ENCODE data around the gene CHERP. TPM values are rescaled to one million over a fixed set of nuclear protein-coding genes. Genes with fewer than 3 reads are reported as not detected.
"Not testable (repeated sequence)": the region's sequence is repeated elsewhere in the genome, so short reads cannot be mapped to it uniquely, and the experiment has no call there.

Gene CHERP
- total RNA-seq, 1 donor from 2014 or later, result 92.0 TPM

GRCh38 chr19:16551902-16552301, 9.7 kb upstream of the CHERP start:
- DNase-seq (ENCODE audit: low spot score); H3K27ac Mint-ChIP-seq; intact Hi-C loops (cut with micrococcal nuclease); H3K9me3 Mint-ChIP-seq; H3K4me3 Mint-ChIP-seq; H3K4me1 Mint-ChIP-seq (ENCODE audit: low read depth); H3K27me3 Mint-ChIP-seq (ENCODE audit: insufficient read depth): not testable (repeated sequence)
- H3K36me3 Mint-ChIP-seq (ENCODE audit: low read depth), result peaks cover 22% of the 10 kb centered on the region

GRCh38 chr19:16548956-16549355, 6.7 kb upstream of the CHERP start:
- no peaks in the 10 kb centered on the region for H3K27me3 Mint-ChIP-seq (ENCODE audit: insufficient read depth)
- intact Hi-C loops (cut with micrococcal nuclease), result no loop called here
- no peak overlapping the region for H3K27ac Mint-ChIP-seq
- DNase-seq (ENCODE audit: low spot score), result no peak
- peaks cover 18% of the 10 kb centered on the region for H3K36me3 Mint-ChIP-seq (ENCODE audit: low read depth)
- H3K4me1 Mint-ChIP-seq (ENCODE audit: low read depth), result peaks cover 16% of the 10 kb centered on the region
- H3K9me3 Mint-ChIP-seq, result no peaks in the 10 kb centered on the region
- H3K4me3 Mint-ChIP-seq, result no peak overlapping the region

- Mint-ChIP-seq H3K4me3 (peak overlapping the region; percentile 41), H3K27ac (no peak overlapping the region), H3K9me3 (no peaks in the 10 kb centered on the region), H3K4me1 (ENCODE audit: low read depth) (peaks cover 28% of the 10 kb centered on the region), H3K36me3 (ENCODE audit: low read depth) (peaks cover 17% of the 10 kb centered on the region), H3K27me3 (ENCODE audit: insufficient read depth) (no peaks in the 10 kb centered on the region)
- intact Hi-C loops (cut with micrococcal nuclease), result loop anchor here (5.0 kb wide), 2 partner anchors 347 to 1417 kb away; partner anchors contain the start of gene AP1M1
- no peak for DNase-seq (ENCODE audit: low spot score)
Observed at GRCh38 chr19:16544473-16545231, 2.4 kb upstream of the CHERP start.

GRCh38 chr19:16543734-16544133, 1.5 kb upstream of the CHERP start:
- Mint-ChIP-seq H3K36me3 (ENCODE audit: low read depth) (peaks cover 24% of the 10 kb centered on the region), H3K27ac (peak overlapping the region; percentile 44), H3K4me3 (peak overlapping the region; percentile 95), H3K4me1 (ENCODE audit: low read depth) (peaks cover 28% of the 10 kb centered on the region)
- not testable (repeated sequence) for DNase-seq (ENCODE audit: low spot score); H3K9me3 Mint-ChIP-seq; H3K27me3 Mint-ChIP-seq (ENCODE audit: insufficient read depth)
- intact Hi-C loops (cut with micrococcal nuclease), result loop anchor here (5.0 kb wide), 2 partner anchors 346 to 1416 kb away; partner anchors contain the start of gene AP1M1

- intact Hi-C loops (cut with micrococcal nuclease), result loop anchor here (1.0 to 5.0 kb wide), 10 partner anchors 29 to 1416 kb away; partner anchors contain the start of genes AP1M1, C19orf44, CALR3 and MED26
- no peaks in the 10 kb centered on the region for H3K9me3 Mint-ChIP-seq
- H3K27ac Mint-ChIP-seq, result peak overlapping the region; percentile 94
- H3K27me3 Mint-ChIP-seq (ENCODE audit: insufficient read depth), result no peaks in the 10 kb centered on the region
- no peak for DNase-seq (ENCODE audit: low spot score)
- peaks cover 30% of the 10 kb centered on the region for H3K36me3 Mint-ChIP-seq (ENCODE audit: low read depth)
- H3K4me1 Mint-ChIP-seq (ENCODE audit: low read depth), result peaks cover 32% of the 10 kb centered on the region
- peak overlapping the region; percentile 95 for H3K4me3 Mint-ChIP-seq
Observed at GRCh38 chr19:16542910-16543472, 754 bp upstream of the CHERP start.

- peaks cover 33% of the 10 kb centered on the region for H3K36me3 Mint-ChIP-seq (ENCODE audit: low read depth)
- no peaks in the 10 kb centered on the region for H3K27me3 Mint-ChIP-seq (ENCODE audit: insufficient read depth)
- H3K4me1 Mint-ChIP-seq (ENCODE audit: low read depth), result peaks cover 40% of the 10 kb centered on the region
- H3K4me3 Mint-ChIP-seq, result peak overlapping the region; percentile 95
- intact Hi-C loops (cut with micrococcal nuclease), result loop anchor here (1.0 to 5.0 kb wide), 10 partner anchors 31 to 1414 kb away; partner anchors contain the start of genes AP1M1, C19orf44, CALR3 and MED26
- no peaks in the 10 kb centered on the region for H3K9me3 Mint-ChIP-seq
- no peak for DNase-seq (ENCODE audit: low spot score)
- peak overlapping the region; percentile 32 for H3K27ac Mint-ChIP-seq
Observed at GRCh38 chr19:16541526-16542044, 652 bp downstream of the CHERP start.

- H3K27me3 Mint-ChIP-seq (ENCODE audit: insufficient read depth), result no peaks in the 10 kb centered on the region
- peaks cover 38% of the 10 kb centered on the region for H3K36me3 Mint-ChIP-seq (ENCODE audit: low read depth)
- peak overlapping the region; percentile 95 for H3K4me3 Mint-ChIP-seq
- DNase-seq (ENCODE audit: low spot score), result no peak
- peaks cover 40% of the 10 kb centered on the region for H3K4me1 Mint-ChIP-seq (ENCODE audit: low read depth)
- intact Hi-C loops (cut with micrococcal nuclease), result loop anchor here (5.0 kb wide), 2 partner anchors 344 to 1414 kb away; partner anchors contain the start of gene AP1M1
- peak overlapping the region; percentile 32 for H3K27ac Mint-ChIP-seq
- no peaks in the 10 kb centered on the region for H3K9me3 Mint-ChIP-seq
Observed at GRCh38 chr19:16540948-16541347, 1.3 kb downstream of the CHERP start.

GRCh38 chr19:16537111-16537510, 5.1 kb downstream of the CHERP start:
- Mint-ChIP-seq H3K9me3 (no peaks in the 10 kb centered on the region), H3K27me3 (ENCODE audit: insufficient read depth) (no peaks in the 10 kb centered on the region), H3K27ac (no peak overlapping the region), H3K4me3 (no peak overlapping the region), H3K36me3 (ENCODE audit: low read depth) (peaks cover 39% of the 10 kb centered on the region), H3K4me1 (ENCODE audit: low read depth) (peaks cover 20% of the 10 kb centered on the region)
- no peak for DNase-seq (ENCODE audit: low spot score)
- intact Hi-C loops (cut with micrococcal nuclease), result no loop called here

GRCh38 chr19:16536130-16536529, 6.1 kb downstream of the CHERP start:
- intact Hi-C loops (cut with micrococcal nuclease), result no loop called here
- H3K9me3 Mint-ChIP-seq, result no peaks in the 10 kb centered on the region
- no peak overlapping the region for H3K4me3 Mint-ChIP-seq
- peaks cover 39% of the 10 kb centered on the region for H3K36me3 Mint-ChIP-seq (ENCODE audit: low read depth)
- H3K27me3 Mint-ChIP-seq (ENCODE audit: insufficient read depth), result no peaks in the 10 kb centered on the region
- peaks cover 14% of the 10 kb centered on the region for H3K4me1 Mint-ChIP-seq (ENCODE audit: low read depth)
- no peak overlapping the region for H3K27ac Mint-ChIP-seq
- DNase-seq (ENCODE audit: low spot score), result no peak

- H3K27me3 Mint-ChIP-seq (ENCODE audit: insufficient read depth), result no peaks in the 10 kb centered on the region
- intact Hi-C loops (cut with micrococcal nuclease), result no loop called here
- H3K9me3 Mint-ChIP-seq, result no peaks in the 10 kb centered on the region
- H3K4me3 Mint-ChIP-seq, result no peak overlapping the region
- H3K4me1 Mint-ChIP-seq (ENCODE audit: low read depth), result peaks cover 12% of the 10 kb centered on the region
- no peak overlapping the region for H3K27ac Mint-ChIP-seq
- DNase-seq (ENCODE audit: low spot score), result no peak
- peaks cover 38% of the 10 kb centered on the region for H3K36me3 Mint-ChIP-seq (ENCODE audit: low read depth)
Observed at GRCh38 chr19:16535381-16535780, 6.9 kb downstream of the CHERP start.

- H3K36me3 Mint-ChIP-seq (ENCODE audit: low read depth), result peaks cover 34% of the 10 kb centered on the region
- no peak overlapping the region for H3K27ac Mint-ChIP-seq
- no peaks in the 10 kb centered on the region for H3K9me3 Mint-ChIP-seq
- DNase-seq (ENCODE audit: low spot score), result no peak
- no peaks in the 10 kb centered on the region for H3K27me3 Mint-ChIP-seq (ENCODE audit: insufficient read depth)
- no peak overlapping the region for H3K4me3 Mint-ChIP-seq
- H3K4me1 Mint-ChIP-seq (ENCODE audit: low read depth), result peaks cover 5% of the 10 kb centered on the region
- intact Hi-C loops (cut with micrococcal nuclease), result no loop called here
Observed at GRCh38 chr19:16532440-16533234, 9.6 kb downstream of the CHERP start.

GRCh38 chr19:16531380-16531669, 10.9 kb downstream of the CHERP start:
- no peak for DNase-seq (ENCODE audit: low spot score)
- Mint-ChIP-seq H3K27ac (no peak overlapping the region), H3K4me3 (no peak overlapping the region), H3K4me1 (ENCODE audit: low read depth) (no peaks in the 10 kb centered on the region), H3K36me3 (ENCODE audit: low read depth) (peaks cover 36% of the 10 kb centered on the region), H3K27me3 (ENCODE audit: insufficient read depth) (no peaks in the 10 kb centered on the region), H3K9me3 (no peaks in the 10 kb centered on the region)
- intact Hi-C loops (cut with micrococcal nuclease), result no loop called here
